Islet of Langerhans (tissue), 1 donor: Measurements from ENCODE around the gene LMTK2.

Experiments
- FAIRE-seq: peaks from one replicate; lab custom pipeline; 2011; peaks lifted over from hg19 to GRCh38; lab: Jason Lieb, UNC

LMTK2 gene

GRCh38 chr7:98175260-98175940 is 68.7 kb downstream of the LMTK2 start:
- no peak for FAIRE-seq

GRCh38 chr7:98177553-98177952 is 70.9 kb downstream of the LMTK2 start:
- no peak for FAIRE-seq

GRCh38 chr7:98178321-98178720 is 71.7 kb downstream of the LMTK2 start:
- FAIRE-seq = peak; percentile 87

GRCh38 chr7:98178762-98179490 is 72.3 kb downstream of the LMTK2 start:
- FAIRE-seq = no peak

GRCh38 chr7:98180751-98181150 is 74.1 kb downstream of the LMTK2 start:
- no peak for FAIRE-seq

GRCh38 chr7:98185101-98185500 is 78.4 kb downstream of the LMTK2 start:
- no peak for FAIRE-seq

- FAIRE-seq = no peak
These were observed 79.9 kb downstream of the LMTK2 start for GRCh38 chr7:98186452-98187137.

GRCh38 chr7:98187138-98187502 is 80.5 kb downstream of the LMTK2 start:
- FAIRE-seq = no peak

GRCh38 chr7:98189559-98189958 is 82.9 kb downstream of the LMTK2 start:
- FAIRE-seq = no peak

- FAIRE-seq = no peak
These were observed 85.2 kb downstream of the LMTK2 start for GRCh38 chr7:98191668-98192431.

GRCh38 chr7:98192781-98193457 is 86.3 kb downstream of the LMTK2 start:
- no peak for FAIRE-seq

- FAIRE-seq = no peak
These were observed 87.0 kb downstream of the LMTK2 start for GRCh38 chr7:98193474-98194180.

GRCh38 chr7:98194186-98194585 is 87.5 kb downstream of the LMTK2 start:
- no peak for FAIRE-seq

GRCh38 chr7:98194672-98195457 is 88.2 kb downstream of the LMTK2 start:
- FAIRE-seq = no peak

GRCh38 chr7:98196706-98197605 is 90.3 kb downstream of the LMTK2 start:
- no peak for FAIRE-seq

GRCh38 chr7:98199131-98199530 is 92.5 kb downstream of the LMTK2 start:
- FAIRE-seq = no peak

- no peak for FAIRE-seq
These were observed 93.7 kb downstream of the LMTK2 start for GRCh38 chr7:98200364-98200763.

- no peak for FAIRE-seq
These were observed 95.9 kb downstream of the LMTK2 start for GRCh38 chr7:98202367-98203195.
